Muscle of leg (tissue), 11 donors: Measurements from ENCODE around the gene SENP7. TPM values are rescaled to one million over a fixed set of nuclear protein-coding genes. Genes with fewer than 3 reads are reported as not detected.

Experiments used
- DNase-seq: peaks from one replicate; pipeline ENCODE4 v3.0.0; 2013
- H3K27ac ChIP-seq: one replicate; pipeline ENCODE4 v1.5.1; 2013; ENCODE audit warnings: mild to moderate bottlenecking, low read length, control low read depth
- H3K27me3 ChIP-seq: one replicate; pipeline ENCODE4 v1.6.1; 2013; ENCODE audit warnings: low read length; ENCODE audit not compliant: control insufficient read depth, insufficient read depth
- H3K36me3 ChIP-seq: one replicate; pipeline ENCODE4 v1.6.1; 2013; ENCODE audit warnings: low read length; ENCODE audit not compliant: control insufficient read depth, insufficient read depth
- H3K4me1 ChIP-seq: one replicate; pipeline ENCODE4 v1.6.1; 2013; ENCODE audit warnings: low read length; ENCODE audit not compliant: control insufficient read depth, insufficient read depth
- H3K4me3 ChIP-seq: one replicate; pipeline ENCODE4 v1.5.1; 2013; ENCODE audit warnings: low read length, control low read depth
- H3K9me3 ChIP-seq: replicated peaks from 2 replicates; pipeline ENCODE4 v1.6.1; 2013; ENCODE audit warnings: low read depth, low read length; ENCODE audit not compliant: control insufficient read depth
- WGBS: methylation state at CpG from one replicate; pipeline ENCODE4 v1.1.5; 2013; ENCODE audit warnings: missing lambda C conversion rate; ENCODE audit not compliant: insufficient coverage; 5-methylcytosine and 5-hydroxymethylcytosine counted together
- polyA plus RNA-seq, 8 donors: library from polyadenylated mRNA; unstranded; fragments of 120-200 nt; gene quantifications; one replicate each; pipeline versions ENCODE4 v1.2.1 to v1.2.3, GENCODE V29; 2013; ENCODE audit warnings: inconsistent platforms in 1 of 8, low replicate concordance in 1 of 8; ENCODE audit not compliant: insufficient read length in 8 of 8, insufficient read depth in 1 of 8
- total RNA-seq: library from RNA; stranded (reverse); fragments of 120-200 nt; gene quantifications from one replicate; pipeline ENCODE4 v1.2.4, GENCODE V29; 2013

SENP7 gene
- total and polyA plus RNA-seq, 9 donors: 24.3 to 44.6 (median 31.0) TPM

- Histone ChIP-seq H3K27ac (no peak overlapping the region), H3K4me3 (no peak overlapping the region), H3K27me3 (no peaks in the 10 kb centered on the region), H3K9me3 (peaks cover 10% of the 10 kb centered on the region), H3K36me3 (no peaks in the 10 kb centered on the region), H3K4me1 (no peaks in the 10 kb centered on the region)
- DNase-seq: no peak
Measured at GRCh38 chr3:101303836-101304235, 209.2 kb downstream of the SENP7 start.

DNA sequence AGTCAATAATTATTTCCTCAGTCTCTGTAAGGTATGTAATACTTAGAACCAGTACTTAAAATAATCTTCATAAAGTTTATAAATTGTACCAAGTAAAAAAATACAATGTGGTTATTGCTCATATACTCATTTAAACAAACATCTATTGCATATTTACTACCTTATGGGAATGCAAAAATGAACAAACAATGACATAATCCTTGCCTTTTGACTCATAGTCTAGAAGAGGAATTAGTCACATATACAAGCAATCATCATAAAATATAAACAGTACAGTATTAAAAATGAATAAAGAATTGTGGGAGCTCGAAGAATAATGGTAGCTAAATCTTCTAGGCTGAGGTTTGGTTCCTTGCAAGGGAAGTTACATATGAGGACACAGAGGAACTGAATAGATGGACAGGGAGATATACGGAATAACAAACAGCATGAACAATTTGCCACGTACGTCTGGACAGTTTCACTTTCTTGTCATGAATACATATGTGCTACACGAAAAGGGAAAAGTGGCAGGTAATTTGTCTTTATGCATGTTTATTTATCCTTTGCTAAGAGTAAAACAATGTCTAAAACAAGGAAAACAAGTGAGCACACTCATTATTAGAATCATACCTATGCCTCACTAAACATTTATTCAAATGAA is 209.8 kb downstream of the SENP7 start:
- Histone ChIP-seq H3K27me3 (no peaks in the 10 kb centered on the region), H3K4me1 (no peaks in the 10 kb centered on the region), H3K9me3 (peaks cover 7% of the 10 kb centered on the region), H3K4me3 (no peak overlapping the region), H3K27ac (no peak overlapping the region), H3K36me3 (no peaks in the 10 kb centered on the region)
- 40% methylated on average over 1 of the region's 5 CpGs for WGBS
- no peak for DNase-seq

GRCh38 chr3:101300073-101300472 is 212.9 kb downstream of the SENP7 start:
- DNase-seq: no peak
- Histone ChIP-seq H3K4me1 (no peaks in the 10 kb centered on the region), H3K27ac (no peak overlapping the region), H3K27me3 (no peaks in the 10 kb centered on the region), H3K9me3 (peaks cover 5% of the 10 kb centered on the region), H3K4me3 (no peak overlapping the region), H3K36me3 (no peaks in the 10 kb centered on the region)
- 86% methylated on average over 3 of the region's 8 CpGs for WGBS

DNA sequence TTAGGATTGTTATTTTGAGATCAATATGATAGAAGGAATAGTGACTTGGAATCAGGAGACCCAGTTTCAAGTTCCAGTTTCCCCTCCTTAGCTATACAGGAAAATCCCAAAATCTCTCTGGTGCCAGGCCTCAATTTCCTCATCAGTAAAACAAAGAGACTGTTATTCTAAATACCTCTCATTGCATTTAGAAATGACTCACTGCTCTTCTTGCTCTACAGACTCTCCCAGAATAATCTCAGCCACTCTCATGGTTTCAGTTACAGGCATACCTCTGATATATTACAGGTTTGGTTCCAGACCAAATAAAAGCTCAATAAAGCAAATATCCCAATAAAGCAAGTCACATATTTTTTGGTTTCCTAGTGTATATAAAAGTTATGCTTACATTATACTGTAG is 221.0 kb downstream of the SENP7 start:
- Histone ChIP-seq H3K4me1 (no peaks in the 10 kb centered on the region), H3K27me3 (no peaks in the 10 kb centered on the region), H3K9me3 (peaks cover 5% of the 10 kb centered on the region), H3K4me3 (no peak overlapping the region), H3K36me3 (no peaks in the 10 kb centered on the region), H3K27ac (no peak overlapping the region)
- DNase-seq: no peak

DNA sequence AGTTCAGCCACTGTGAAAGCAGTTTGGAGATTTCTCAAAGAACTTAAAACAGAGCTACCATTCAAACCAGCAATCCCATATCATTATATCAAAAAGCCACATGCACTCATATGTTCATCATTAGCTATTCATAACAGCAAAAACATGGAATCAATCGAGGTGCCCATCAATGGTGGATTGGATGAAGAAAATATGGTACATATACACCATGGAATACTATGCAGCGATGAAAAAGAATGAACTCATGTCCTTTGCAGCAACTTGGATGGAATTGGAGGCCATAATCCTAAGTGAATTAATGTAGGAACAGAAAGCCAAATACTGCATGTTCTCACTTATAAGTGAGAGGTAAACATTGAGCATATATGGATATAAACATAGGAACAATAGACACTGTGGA is 224.7 kb downstream of the SENP7 start:
- no peak overlapping the region for H3K4me3 ChIP-seq
- DNase-seq: no peak
- no peaks in the 10 kb centered on the region for H3K36me3 ChIP-seq
- H3K9me3 ChIP-seq: peaks cover 2% of the 10 kb centered on the region
- H3K4me1 ChIP-seq: no peaks in the 10 kb centered on the region
- WGBS: no CpG with 5 or more reads among the region's 2 CpGs
- no peak overlapping the region for H3K27ac ChIP-seq
- no peaks in the 10 kb centered on the region for H3K27me3 ChIP-seq

GRCh38 chr3:101284757-101285156 is 228.3 kb downstream of the SENP7 start:
- DNase-seq: no peak
- Histone ChIP-seq H3K36me3 (no peaks in the 10 kb centered on the region), H3K4me3 (no peak overlapping the region), H3K27ac (no peak overlapping the region), H3K9me3 (peaks cover 2% of the 10 kb centered on the region), H3K27me3 (no peaks in the 10 kb centered on the region), H3K4me1 (peaks cover 2% of the 10 kb centered on the region)
- WGBS: no CpG with 5 or more reads among the region's 1 CpG

DNA sequence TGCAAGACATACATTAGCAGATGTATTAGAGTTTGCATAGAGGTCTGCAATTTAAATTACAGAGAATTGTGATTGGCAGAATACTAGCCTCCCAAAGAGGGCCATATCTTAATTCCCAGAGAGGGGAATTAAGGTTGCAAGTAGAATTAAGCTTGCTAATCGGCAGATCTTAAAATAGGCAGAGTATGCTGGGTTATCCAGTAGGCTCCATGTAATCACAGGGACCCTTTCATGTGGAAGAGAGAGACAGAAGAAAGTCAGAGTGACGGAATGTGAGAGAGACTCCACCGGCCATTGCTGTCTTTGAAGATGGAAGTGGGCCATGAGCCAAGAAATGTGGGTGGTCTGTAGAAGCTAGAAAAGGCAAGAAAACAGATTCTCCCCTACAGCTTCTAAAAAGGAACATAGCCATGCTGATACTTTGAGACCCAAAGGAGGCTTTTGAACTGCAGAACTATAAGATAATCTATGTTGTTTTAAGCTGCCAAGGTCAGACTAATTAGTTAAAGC is 231.4 kb downstream of the SENP7 start:
- Histone ChIP-seq H3K36me3 (no peaks in the 10 kb centered on the region), H3K4me3 (no peak overlapping the region), H3K4me1 (peaks cover 2% of the 10 kb centered on the region), H3K27ac (no peak overlapping the region), H3K27me3 (no peaks in the 10 kb centered on the region), H3K9me3 (no peaks in the 10 kb centered on the region)
- WGBS: 36% methylated on average over 1 of the region's 3 CpGs
- peak; percentile 67 for DNase-seq

DNA sequence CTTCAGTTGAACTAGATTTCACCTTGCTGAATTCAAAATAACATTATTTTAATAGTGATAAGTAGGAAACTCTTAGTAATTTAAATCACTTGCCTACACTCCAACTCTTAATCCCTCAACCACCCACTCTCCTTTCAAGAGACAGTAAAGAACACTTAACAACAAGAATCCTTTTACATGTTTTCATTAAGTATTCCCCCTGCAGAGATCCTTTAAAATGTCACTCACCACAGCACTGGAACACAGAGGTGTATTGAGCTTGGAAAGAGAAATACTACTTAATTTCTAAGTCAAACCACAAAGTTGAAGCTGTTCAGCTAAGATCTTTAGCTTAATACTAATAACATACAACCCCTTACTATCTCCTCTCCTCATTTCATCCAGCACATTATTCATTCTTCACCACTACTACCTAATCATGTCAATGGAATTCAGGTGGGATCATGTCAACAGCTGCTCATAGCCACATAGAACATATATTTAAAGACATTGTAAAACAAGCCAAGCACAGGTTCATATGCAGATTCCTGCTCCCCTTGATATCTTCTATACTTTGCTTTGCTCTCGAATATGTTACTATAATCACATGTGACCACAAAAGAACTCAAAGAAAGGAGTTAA is 233.1 kb downstream of the SENP7 start:
- H3K4me1 ChIP-seq: peaks cover 2% of the 10 kb centered on the region
- WGBS: no CpG with 5 or more reads among the region's 1 CpG

DNA sequence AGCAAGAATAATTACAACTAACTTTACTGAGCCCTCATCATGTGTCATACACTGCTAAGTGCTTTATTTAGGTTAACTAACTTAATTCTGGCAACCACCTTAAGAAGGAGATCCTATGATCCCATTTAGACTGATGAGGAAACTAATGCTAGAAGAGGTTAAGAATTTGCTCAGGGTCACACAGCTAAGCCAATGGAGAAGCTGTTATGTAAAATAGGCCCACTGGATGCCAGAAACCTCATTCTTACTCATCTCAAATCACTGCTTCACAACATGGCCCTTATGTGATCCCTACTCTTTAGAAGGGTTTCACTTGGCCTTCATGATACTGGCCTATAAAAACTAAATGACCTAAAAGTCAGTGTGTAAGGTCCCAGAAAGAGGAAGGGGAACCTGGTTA is 233.8 kb downstream of the SENP7 start:
- no peak for DNase-seq
- H3K9me3 ChIP-seq: no peaks in the 10 kb centered on the region
- H3K36me3 ChIP-seq: no peaks in the 10 kb centered on the region

More for the DNA sequence above, 233.1 kb downstream of the SENP7 start:
- no peaks in the 10 kb centered on the region for H3K36me3 ChIP-seq
- H3K9me3 ChIP-seq: no peaks in the 10 kb centered on the region
- no peak overlapping the region for H3K4me3 ChIP-seq
- H3K27ac ChIP-seq: no peak overlapping the region
- no peaks in the 10 kb centered on the region for H3K27me3 ChIP-seq
- DNase-seq: no peak

DNA sequence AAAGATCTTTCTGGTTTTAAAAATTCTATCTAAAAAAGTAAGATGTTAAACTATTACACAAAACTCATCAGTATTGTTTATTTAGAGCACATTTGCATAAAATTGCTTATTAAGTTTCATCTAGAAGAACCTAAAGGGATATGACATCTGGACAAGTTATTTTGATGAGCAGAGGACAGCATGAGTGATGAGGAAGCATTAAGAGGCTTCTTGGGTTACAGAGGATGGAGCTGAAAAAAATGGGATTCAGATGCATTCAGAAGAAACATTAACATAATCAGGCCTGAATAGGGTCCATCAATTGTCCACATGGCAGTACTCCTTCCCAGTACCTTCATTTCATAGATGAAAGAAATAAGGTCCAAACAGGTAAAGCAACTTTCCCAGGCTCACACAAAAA is 234.3 kb downstream of the SENP7 start:
- no peaks in the 10 kb centered on the region for H3K36me3 ChIP-seq

More for the DNA sequence above, 233.8 kb downstream of the SENP7 start:
- Histone ChIP-seq H3K4me1 (peaks cover 2% of the 10 kb centered on the region), H3K27me3 (no peaks in the 10 kb centered on the region), H3K27ac (no peak overlapping the region), H3K4me3 (no peak overlapping the region)

More for the DNA sequence above, 234.3 kb downstream of the SENP7 start:
- Histone ChIP-seq H3K27ac (no peak overlapping the region), H3K9me3 (no peaks in the 10 kb centered on the region), H3K27me3 (no peaks in the 10 kb centered on the region), H3K4me1 (peaks cover 2% of the 10 kb centered on the region), H3K4me3 (no peak overlapping the region)
- DNase-seq: no peak
